ENCODE measurements around the gene KNSTRN. TPM values are rescaled to one million over a fixed set of nuclear protein-coding genes. Genes with fewer than 3 reads are reported as not detected.

The KNSTRN gene
- total RNA-seq, 2 donors from 2014 or later = 5.4 to 8.4 TPM

DNA sequence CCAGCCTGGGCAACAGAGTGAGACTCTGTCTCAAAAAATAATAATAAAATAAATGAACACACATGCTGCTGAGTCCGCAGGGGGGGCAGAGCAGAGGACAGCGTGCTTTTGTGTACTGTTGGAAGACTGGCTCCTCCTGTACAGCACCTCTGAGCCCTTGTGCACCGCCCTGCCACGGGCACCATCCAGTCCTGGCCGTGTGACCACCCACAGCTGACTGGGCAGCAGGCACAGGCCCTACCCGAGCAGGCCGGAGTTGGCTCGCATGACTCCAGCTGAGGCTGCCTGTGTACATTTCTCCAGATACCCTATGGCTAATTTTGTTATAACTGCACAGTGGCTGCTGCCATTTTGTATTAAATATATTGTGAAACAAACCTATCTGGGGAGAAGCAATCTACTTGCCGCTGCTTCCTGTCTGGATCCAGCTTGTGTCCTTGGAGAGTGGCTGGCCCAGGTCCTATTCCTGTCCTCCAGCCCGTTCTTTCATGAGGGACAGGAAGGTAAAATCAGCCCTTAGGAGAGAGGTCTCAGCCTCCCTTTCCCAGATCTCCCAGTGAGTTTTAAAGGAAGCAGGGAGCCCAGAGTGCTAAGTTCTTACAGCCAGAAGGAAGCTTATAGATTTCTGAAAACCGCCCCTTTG, 37.7 kb downstream of the KNSTRN start:
- intact Hi-C loops (cut with DNase I) = loop anchor here (2.0 to 5.0 kb wide), 2 partner anchors 139 to 242 kb away; no protein-coding TSS in a partner anchor
- no peak for DNase-seq (ENCODE audit: low spot score)

- intact Hi-C loops (cut with DNase I) = loop anchor here (2.0 to 5.0 kb wide), 2 partner anchors 140 to 242 kb away; no protein-coding TSS in a partner anchor
- no peak for DNase-seq (ENCODE audit: low spot score)
Measured at GRCh38 chr15:40420793-40421192, 38.3 kb downstream of the KNSTRN start.

DNA sequence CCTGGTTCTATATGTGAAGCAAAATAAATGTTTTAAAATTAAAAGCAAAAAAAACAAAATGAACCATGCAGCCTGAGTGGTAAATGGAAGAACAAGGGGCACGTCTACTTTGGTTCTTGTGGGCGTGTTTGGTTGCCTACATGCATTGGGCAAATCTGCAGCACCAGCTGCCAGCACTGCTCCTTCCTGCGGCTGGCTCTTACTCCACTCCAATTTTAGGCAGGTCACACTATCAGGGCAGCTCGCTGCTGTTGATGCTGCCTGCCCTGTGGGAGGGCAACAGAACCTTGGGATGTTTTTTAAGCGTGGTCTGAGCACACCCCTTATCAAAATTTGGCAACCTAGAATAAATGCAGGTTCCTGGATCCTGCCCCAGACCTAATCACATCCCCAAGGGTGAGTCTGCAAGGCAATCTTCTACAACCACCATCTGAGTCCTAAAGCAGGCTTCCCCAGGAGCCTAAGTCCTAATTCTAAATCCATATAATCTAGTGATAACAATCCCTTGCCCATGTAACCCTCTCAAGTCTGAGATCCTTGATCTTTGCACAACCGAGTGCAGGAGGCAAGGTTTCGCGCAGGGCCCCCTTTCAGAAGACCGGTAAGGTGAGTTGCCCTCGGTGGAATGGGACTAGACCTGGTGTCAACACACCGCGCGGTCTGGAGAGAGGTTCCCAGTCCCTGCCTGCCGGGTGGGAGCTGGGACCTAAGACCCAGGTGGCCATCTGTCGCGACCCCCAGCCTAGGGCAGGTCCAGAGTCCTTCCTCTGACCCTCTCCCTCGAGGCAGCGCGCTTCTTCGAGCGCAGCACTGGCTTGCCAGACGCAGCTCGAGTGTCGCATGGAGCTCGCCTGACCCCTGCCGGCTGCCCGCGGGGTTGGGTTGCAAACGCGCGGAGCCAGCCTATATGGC, 39.0 kb downstream of the KNSTRN start:
- intact Hi-C loops (cut with DNase I) = loop anchor here (1.0 to 5.0 kb wide), 3 partner anchors 24 to 241 kb away; no protein-coding TSS in a partner anchor
- peak; percentile 94 for DNase-seq (ENCODE audit: low spot score)

GRCh38 chr15:40424483-40425115, 42.1 kb downstream of the KNSTRN start:
- intact Hi-C loops (cut with DNase I) = loop anchor here in 1 of 2 donors (5.0 kb wide), 2 partner anchors 147 to 238 kb away; no protein-coding TSS in a partner anchor
- DNase-seq (ENCODE audit: low spot score) = no peak

GRCh38 chr15:40425681-40426080, 43.2 kb downstream of the KNSTRN start:
- intact Hi-C loops (cut with DNase I) = loop anchor here in 1 of 2 donors (5.0 kb wide), 1 partner anchor 148 kb away; no protein-coding TSS in a partner anchor
- no peak for DNase-seq (ENCODE audit: low spot score)

- no peak for DNase-seq (ENCODE audit: low spot score)
- intact Hi-C loops (cut with DNase I) = loop anchor here in 1 of 2 donors (5.0 kb wide), 1 partner anchor 150 kb away; no protein-coding TSS in a partner anchor
Measured at GRCh38 chr15:40427188-40427587, 44.7 kb downstream of the KNSTRN start.

DNA sequence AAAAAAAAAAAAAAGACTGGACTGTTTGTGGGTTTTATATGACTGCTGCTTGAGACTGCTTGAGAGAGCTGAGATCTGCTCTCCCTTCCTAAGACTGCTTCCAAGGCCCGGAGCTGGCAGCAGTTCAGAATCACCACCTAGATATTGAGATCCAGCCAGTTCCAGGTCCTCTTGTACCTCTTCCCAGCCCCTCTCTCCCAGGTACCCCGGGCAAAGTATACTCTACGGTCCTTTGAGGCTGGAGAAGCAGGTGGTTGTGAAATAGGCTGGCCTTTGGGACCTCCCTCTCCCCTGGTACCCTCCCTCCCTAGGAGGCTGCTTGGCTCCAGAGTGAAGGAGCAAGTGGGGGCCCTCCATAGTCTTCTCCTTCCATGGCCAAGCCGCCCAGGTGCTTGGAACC, 45.7 kb downstream of the KNSTRN start:
- intact Hi-C loops (cut with DNase I) = loop anchor here in 1 of 2 donors (5.0 kb wide), 1 partner anchor 151 kb away; no protein-coding TSS in a partner anchor
- DNase-seq (ENCODE audit: low spot score) = no peak

DNA sequence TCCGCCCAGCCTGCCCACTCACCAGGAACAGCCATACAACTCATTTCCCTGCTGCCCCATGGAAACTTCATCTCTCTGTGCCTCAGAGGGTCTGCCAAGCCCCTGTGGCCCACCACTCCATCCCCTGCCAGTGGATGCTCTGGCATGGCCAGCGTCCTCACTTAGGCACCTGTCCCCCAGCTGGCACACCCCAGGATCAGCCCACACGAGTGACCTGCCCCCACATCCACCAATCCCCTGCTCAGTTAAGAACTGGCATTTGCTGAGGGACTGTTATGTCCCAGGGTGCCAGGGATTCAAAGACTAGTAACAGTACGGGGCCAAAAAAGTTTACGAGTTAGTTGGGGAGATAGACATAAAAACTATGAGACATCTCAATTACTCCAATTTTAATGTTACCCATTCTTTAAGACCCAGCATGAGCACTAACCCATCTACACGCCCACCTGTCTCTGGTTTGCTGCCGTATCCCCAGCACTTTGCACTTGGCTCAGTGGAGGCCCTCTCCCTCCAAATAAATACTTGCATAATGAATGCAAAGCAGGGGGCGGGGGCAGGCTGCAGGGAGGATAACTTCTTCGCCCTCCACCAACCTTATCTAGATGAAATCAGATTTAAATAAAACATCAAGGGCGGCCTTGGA, 46.7 kb downstream of the KNSTRN start:
- DNase-seq (ENCODE audit: low spot score) = no peak
- intact Hi-C loops (cut with DNase I) = loop anchor here in 1 of 2 donors (5.0 kb wide), 1 partner anchor 152 kb away; no protein-coding TSS in a partner anchor

DNA sequence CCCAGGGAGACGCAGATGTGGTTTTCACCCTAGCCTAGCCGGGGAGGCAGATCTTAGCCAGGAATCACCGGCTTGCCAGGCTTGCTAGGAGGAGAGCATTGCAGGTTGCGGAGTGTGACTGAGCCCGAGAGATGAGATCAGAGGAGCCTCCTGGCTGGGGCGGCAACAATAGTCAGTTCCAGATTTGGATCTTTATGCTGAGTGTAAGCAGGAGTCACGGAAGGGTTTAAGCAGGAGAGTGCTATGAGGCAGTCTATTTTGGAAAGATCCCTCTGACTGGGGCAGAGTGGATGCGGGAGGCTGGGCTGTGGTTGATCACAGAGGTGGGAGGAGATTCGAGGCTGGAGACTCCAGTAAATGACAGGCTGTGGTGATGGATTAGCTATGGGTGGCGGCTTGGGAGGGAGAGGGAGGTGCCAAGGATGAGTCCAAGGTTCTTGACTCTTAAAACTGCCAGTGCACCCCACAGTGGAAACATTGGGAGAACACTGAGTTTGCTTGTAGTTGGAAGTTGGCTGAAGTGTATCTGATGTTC, 47.8 kb downstream of the KNSTRN start:
- intact Hi-C loops (cut with DNase I) = no loop called here
- DNase-seq (ENCODE audit: low spot score) = no peak

DNA sequence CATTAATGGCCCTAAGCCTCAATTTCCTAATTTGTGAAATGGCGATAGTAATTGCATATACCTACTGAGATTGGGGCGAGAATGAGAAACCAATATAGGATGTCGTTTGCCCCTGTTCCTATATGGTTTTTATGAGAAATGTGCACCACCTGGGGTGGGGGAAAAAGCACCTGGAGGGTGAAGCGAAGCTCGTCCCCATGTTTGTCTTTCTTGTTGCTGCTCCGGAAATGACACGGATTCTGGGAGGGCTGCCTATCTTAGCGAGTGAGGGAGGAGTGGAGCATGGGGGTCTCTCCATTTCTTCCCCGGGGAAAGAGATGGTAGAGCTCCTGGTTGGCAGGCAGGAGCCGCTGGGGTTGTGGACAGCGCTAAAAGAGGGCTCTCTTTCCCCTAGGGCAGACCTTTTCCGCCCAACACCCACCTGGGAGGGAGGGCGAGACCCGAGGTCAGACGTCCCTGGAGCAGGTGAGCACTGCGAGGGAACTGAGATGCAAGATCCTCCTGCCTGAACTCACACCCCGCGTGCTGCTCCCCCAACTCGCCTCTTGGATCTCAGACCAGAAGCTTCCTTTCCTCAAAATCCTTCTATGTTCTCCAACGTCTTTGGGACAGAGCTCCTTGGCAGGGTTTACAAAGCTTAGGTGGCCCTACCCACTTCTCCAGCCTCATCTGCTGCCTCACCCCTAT, 52.6 kb downstream of the KNSTRN start:
- intact Hi-C loops (cut with DNase I) = no loop called here
- no peak for DNase-seq (ENCODE audit: low spot score)

DNA sequence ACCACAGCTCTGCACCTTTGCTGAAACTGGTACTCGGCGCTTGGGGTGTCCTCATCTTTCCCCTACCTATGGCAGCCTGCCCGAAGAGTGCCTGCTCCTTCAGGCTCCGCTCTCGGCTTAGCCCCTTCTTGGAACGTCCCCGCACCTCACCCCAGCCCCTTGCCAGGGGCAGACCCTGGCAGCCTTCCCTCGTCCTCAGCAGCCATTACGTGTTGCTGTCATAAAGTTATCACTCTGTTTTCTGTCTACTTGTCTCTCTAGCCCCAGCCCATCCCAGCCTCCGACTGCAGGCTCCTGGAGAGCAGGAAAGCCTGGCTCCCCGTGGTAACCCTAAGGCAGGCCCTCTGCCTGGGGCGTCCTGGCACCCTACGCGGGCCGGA, 53.2 kb downstream of the KNSTRN start:
- DNase-seq (ENCODE audit: low spot score) = no peak
- intact Hi-C loops (cut with DNase I) = no loop called here

GRCh38 chr15:40436116-40436891, 53.8 kb downstream of the KNSTRN start:
- intact Hi-C loops (cut with DNase I) = no loop called here

GRCh38 chr15:40436892-40437751, 54.6 kb downstream of the KNSTRN start:
- no peak for DNase-seq (ENCODE audit: low spot score)
- intact Hi-C loops (cut with DNase I) = no loop called here

More at GRCh38 chr15:40436116-40436891, 53.8 kb downstream of the KNSTRN start:
- DNase-seq (ENCODE audit: low spot score) = no peak

DNA sequence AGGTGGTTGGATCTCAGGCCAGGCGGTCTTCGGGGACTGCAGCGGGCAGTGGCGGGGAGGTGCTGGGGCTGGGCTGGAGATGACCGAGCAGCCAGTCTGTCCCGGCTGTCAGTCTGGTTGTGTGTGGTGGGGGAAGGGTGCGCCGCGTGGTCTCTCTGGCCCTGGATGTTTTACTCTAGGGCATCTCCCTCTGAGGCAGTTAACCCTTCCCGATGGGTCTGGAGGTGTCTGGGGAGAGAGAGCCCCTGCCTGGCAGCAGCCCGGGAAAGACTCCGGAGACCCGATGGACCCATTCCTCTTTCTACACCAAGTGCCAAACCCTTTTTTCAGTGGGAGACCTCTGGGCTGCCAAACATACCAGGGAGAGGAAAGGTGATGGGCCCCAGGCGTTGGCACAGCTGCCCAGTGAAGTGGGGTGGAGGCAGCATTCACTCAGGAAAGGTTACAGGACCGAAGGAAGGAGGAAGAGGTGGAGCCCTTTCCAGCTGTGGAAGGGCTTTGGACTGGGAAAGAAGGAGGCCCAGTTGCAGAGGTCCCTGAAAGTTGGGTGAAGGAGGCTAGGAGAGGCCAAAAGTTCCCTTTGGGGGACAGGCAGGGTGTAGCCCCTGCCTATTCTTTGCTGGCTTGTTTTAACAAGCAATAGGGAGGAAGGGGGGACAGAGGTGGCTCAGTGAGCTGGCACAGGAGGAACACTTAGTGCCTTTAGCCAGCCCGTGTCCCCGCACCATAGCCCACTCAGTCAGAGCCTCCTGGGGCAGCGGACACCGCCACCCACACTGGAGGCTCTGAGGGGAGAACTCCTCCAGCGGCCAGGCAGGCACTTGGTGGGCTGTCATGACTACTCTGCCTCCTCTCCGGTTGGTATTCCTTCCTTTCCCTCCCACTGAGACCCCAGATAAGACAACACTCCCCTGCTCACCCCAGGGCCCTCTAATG, 55.5 kb downstream of the KNSTRN start:
- DNase-seq (ENCODE audit: low spot score) = no peak
- intact Hi-C loops (cut with DNase I) = no loop called here

DNA sequence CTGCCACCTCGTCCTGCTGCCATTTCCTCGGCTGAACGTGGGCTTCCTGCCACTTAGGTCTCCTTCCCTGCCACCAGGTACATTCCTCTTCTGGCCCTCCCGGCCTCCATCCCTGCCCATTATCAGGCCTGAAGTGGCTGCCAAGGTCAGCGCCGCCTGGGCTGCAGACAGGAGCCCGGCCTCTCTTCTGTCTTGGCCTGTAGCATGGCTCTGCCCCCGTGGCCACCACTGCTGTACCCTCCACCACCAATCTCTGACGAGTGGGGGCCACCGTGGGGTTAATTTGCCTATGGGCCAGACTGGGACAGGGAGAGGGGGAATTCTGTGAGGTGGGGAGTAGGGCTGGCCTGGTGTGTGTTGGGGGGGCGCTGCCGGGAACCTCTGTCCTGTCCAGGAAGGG, 56.2 kb downstream of the KNSTRN start:
- DNase-seq (ENCODE audit: low spot score) = no peak

More for the DNA sequence above, 56.2 kb downstream of the KNSTRN start:
- intact Hi-C loops (cut with DNase I) = no loop called here
